Bronchial epithelial cell (primary cell): ENCODE data around the gene UGCG. TPM values are rescaled to one million over a fixed set of nuclear protein-coding genes. Genes with fewer than 3 reads are reported as not detected.

Experiments
- DNase-seq: peaks from one replicate; pipeline ENCODE4 v3.0.0-alpha.2; 2010; ENCODE audit warnings: low read depth
- FAIRE-seq: peaks from 2 replicates; lab custom pipeline; 2011; peaks lifted over from hg19 to GRCh38; lab: Jason Lieb, UNC
- H3K27me3 ChIP-seq: 2 replicates; pipeline ENCODE4 v1.5.1; 2011; ENCODE audit warnings: low read length; ENCODE audit not compliant: control insufficient read depth, insufficient read depth
- H3K36me3 ChIP-seq: 2 replicates; pipeline ENCODE4 v1.5.1; 2011; ENCODE audit warnings: low read length; ENCODE audit not compliant: control insufficient read depth, insufficient read depth
- H3K4me3 ChIP-seq: 2 replicates; pipeline ENCODE4 v1.5.1; 2011; ENCODE audit warnings: mild to moderate bottlenecking, low read depth, low read length, control low read depth
- CTCF ChIP-seq: IDR thresholded peaks from 2 replicates; pipeline ENCODE4 v1.5.1; 2011; ENCODE audit warnings: mild to moderate bottlenecking, moderate library complexity, low read length, control low read depth, inconsistent platforms; ENCODE audit not compliant: insufficient read depth, severe bottlenecking
- total RNA-seq: library from RNA; depleted of rRNA; stranded (reverse); fragments of >200 nt; gene quantifications from 2 replicates; pipeline ENCODE4 v1.2.1, GENCODE V29; 2014

The UGCG gene
- total RNA-seq, 1 donor from 2014 or later, result 65.0 TPM

- FAIRE-seq, result no peak
- Histone ChIP-seq H3K36me3 (no peaks in the 10 kb centered on the region), H3K27me3 (no peaks in the 10 kb centered on the region), H3K4me3 (no peak overlapping the region)
- no peak for DNase-seq
- no peak for TF ChIP-seq CTCF
These were observed 86.9 kb downstream of the UGCG start for GRCh38 chr9:111983484-111983908.

GRCh38 chr9:111984086-111984802, 87.6 kb downstream of the UGCG start:
- TF ChIP-seq CTCF, result no peak
- no peaks in the 10 kb centered on the region for H3K36me3 ChIP-seq
- H3K4me3 ChIP-seq, result no peak overlapping the region
- FAIRE-seq (no peak), DNase-seq (no peak)
- no peaks in the 10 kb centered on the region for H3K27me3 ChIP-seq

Other genes with a start within 250 kb of the UGCG start
- gene GNG10, start 235.2 kb upstream of the UGCG start, total RNA-seq, result 39.0 and 78.7 TPM in 2 replicates
- gene SHOC1, start 101.9 kb upstream of the UGCG start, total RNA-seq, result under 0.01 TPM in 2 replicates